ENCODE measurements around the gene STIM2.
A peak's percentile ranks its signal among the peaks of the same experiment; 100 is the strongest.

The STIM2 gene

DNA sequence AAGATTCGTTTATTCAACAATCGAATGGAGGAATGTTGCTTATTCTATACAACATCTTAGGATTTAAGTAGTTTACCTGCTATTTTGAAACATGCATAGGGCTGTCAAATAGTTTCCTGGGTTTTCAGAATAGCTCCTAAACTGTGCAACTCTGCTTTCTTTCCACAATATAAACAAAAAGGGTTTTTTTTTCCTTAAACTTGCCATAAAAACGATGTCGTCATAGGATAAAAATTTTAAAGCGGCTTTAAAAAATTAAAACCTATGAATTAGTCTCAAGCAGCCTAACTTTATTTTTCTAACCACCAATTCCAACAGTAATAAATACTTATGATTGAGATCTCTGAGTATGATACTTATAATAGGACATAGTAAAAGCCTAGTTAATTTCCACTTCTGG, 21.6 kb upstream of the STIM2 start:
- DNase-seq, result no peak

DNA sequence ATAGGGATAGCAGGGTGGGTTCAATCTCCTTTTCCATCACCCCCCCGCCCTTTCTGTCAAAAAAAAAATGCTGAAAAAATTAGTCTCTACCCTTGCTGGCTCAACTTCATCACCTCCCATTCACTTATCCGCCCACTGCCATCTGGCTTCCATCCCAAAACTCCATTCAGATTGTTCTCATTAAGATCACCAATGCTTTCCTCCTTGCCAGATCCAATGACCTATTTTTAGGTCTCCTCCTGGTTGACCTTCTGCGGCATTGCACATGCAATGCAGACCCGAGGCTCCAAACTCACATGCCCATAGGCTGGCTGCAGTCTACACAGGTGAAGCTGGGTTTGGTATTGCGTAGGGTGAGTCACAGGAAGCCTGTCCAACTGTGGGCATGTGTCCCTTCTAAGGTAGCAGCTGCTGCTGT, 21.1 kb upstream of the STIM2 start:
- no peak for DNase-seq

DNA sequence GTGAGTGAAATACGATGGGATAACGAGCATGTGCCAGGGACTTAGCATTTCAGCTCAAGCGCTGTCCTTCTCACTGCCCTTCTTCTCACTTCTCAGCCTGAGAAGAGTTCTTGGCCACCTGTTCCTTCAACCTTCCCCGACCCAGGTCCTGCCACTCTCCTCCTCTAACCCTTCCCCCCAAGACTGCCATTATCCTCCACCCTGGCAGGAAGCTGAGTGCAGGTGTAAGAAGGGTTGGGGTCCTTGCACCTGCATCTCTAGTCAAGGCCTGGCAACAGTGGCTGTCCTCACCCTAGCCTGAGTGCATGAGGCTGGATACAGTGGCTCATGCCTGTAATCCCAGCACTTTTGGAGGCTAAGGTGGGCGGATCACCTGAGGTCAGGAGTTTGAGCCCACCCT, 19.9 kb upstream of the STIM2 start:
- no peak for DNase-seq

DNA sequence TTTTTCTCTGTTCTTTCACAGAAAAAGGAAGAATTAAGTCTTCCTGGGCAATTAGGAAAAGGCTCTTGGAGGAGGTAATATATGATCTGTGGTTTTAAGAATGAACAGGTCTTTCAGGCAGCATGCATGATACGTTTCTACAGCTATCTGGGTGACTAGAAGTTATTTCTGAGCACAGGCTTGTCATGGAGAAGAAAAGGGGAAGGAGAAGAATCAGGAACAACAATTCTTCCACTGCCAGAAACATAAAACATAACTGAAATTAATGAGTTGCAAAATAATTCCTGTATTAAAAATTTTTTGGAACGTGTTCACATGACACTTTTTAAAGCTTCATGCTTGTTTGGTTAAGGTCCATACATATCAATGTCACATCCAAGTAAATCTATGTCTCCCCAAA, 17.7 kb upstream of the STIM2 start:
- no peak for DNase-seq

DNA sequence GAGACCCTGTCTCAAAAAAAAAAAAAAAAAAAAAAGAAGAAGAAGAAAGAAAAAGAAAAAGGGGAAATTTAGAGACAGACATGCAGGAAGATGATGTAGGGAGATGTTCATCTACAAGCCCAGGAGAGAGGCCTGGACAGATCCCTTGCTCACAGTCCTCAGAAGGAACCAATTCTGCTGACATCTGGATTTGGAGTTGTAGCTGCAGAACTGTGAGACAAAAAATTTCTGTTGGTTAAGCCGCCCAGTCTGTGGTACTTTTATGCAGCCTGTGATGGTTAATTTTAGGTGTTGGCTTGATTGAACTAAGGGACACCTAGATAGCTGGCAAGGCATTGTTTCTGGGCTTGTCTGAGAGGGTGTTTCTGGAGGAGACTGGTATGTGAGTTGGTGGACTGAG, 10.1 kb upstream of the STIM2 start:
- no peak for DNase-seq

DNA sequence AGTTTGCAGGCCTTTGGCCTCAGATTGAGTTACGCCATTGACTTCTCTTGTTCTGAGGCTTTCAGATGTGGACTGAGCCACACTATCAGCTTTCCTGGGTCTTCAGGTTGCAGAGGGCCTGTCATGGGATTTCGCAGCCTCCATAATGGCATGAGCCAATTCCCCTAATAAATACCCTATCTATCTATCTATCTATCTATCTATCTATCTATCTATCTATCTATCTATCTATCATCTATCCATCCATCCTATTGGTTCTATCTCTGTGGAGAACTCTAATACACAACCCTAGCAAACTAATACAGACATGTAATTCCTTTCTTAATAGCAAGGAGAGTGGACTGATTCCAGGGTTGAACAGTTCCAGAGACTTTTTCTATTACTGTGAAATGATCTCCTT, 9.5 kb upstream of the STIM2 start:
- DNase-seq, result no peak

DNA sequence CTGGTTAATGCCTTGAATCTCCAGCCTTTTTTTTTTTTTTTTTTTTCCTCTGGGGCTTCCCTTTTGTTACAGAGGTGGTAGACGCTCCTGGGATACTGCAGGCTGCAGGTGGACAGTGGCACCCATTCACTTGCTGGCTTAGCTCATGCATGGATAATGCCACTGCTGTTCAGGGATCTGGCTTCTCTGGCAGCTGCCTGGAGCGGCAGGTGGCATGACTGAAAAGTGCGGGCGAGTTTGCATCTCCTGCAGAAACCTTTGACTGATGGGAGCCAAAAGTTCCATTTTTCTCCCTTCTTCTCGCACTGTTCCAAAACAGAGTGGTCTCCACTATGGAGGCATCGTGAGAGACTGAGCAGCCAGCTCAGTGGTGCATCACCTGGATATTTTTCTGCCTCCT, 5.9 kb upstream of the STIM2 start:
- peak; percentile 63 for DNase-seq

DNA sequence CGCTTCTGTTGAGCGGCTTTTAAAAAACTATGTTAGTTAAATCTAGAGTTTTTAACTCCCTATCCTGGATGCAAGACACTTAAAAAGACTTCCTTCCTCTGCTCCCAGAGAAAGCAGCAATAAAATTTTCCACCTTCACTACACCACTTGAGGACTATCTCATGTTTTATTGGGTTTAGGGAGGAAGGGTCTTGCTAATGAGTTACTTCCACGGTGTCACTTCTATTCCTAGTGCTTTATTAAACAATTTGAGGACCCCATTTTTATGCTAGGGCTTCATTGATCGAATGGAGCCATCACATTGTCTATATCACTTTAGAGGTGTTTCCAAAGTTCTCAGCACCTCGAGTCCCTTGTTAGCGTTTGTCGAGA, 3.7 kb upstream of the STIM2 start:
- no peak for DNase-seq

DNA sequence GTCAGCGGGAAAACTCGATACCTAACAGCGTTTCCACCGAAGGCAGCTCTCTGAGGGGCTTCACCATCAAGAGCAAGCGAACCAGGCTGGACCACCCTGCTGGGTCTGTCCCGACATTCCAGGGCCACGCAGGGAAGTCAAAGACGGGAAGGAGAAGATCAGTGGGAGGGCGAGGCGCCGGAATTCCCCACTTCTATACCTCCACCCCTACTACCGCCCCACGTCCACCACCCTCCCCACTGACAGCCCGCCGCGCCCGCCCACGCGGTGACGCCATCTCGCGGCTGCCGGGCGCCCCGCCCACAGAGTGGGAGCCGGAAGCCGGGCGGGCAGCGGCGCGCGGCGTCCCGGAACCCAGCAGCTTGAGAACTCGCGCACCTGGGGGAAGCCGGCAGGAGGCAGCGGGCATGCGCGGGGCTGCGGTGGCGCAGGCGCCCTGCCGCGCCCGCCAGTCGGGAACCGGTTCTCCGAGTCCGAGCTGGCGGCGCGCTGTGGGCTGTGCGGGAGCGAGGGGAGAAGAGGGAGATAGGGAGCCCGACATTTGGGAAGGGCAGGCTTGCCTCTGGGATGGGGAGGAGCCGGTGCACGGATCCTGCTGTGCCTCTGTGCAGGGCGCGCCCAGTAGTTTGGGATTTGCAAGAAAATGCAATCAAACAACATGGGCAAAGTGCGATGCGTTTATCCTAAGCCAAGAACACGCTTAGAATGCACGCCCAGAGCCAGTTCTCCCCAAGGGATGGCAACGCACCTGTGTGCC, 3.2 kb upstream of the STIM2 start:
- peak; percentile 84 for DNase-seq

DNA sequence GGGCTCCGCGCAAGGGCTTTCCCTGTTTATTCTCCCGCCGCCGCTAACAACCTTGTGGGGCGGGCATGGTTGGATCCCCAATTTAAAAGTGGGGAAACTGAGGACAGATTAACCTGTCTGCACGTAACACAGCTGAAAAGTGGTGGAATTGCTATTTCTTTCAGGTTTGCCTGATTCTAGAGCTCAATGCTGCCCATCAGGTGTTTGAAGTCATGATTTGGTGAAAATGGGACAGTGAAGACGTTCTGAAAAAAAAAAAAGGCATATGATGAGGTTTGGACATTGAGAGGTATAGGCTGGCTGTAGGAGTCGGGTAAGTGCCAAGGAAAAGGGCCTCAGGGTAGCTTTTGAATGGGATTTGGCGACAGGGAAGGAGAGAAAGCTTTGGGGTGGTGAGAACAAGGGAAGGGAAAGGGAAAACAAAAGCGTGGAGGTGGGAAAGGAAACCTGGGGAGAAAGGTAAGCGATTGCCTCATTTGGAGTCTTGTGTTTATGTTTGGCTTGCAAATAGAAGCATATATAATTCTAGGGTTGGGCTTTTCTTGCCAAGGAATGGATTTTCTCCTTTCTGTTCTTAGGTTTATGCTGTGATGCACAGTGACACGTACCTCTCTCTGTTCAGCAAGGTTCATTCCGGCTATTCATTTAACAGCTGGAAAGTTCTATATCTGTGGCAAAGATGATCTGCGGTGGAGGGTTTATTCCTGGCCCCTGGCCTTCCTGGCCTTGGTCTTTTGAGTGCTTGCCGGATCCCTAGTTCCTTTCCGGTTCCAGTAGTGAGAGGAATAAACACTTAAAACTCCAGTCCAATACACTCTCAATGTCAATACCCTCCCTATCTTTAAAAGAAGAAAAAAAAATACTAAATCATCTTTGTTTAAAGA, 2.4 kb upstream of the STIM2 start:
- DNase-seq, result peak; percentile 9

DNA sequence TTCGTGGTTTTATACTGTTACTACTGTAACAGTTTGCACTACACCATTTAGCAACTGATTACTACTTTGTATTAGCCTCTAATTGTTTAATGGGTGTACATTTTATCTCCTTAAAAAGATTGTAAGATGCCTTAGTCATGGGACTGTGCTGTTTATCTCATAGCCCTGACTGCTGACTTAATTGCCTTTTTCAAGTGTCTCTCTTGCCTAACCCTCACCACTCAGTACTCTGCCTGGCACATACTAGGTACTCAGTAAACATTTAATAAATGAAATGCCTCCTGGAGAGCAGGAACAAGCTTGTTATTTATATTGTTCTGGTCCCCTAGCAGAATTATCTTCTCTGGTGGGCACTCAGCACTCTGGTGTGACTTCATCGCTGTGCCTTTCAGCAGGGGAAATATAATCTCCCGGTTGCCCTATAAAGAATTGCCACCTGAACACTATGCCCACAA, 1.7 kb upstream of the STIM2 start:
- DNase-seq, result peak; percentile 1

DNA sequence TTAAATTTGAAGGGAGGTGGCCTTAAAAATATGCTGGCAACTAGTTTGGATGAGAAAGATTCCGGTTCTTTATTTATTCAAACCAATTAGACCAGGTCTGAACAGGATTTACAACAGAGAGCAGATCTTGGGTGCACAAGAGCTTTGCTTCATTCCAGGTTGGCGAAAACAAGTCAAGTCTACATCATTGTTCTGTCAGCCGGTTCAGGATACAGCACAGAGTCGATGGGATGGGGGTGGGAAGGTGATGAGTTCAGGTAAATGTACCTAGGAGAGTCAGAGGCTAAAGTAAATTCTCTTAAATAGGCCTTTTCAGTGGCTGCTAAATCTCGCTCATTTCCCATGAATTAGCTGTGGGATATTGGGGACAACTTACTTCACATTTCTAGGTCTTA, 882 bp upstream of the STIM2 start:
- no peak for DNase-seq

DNA sequence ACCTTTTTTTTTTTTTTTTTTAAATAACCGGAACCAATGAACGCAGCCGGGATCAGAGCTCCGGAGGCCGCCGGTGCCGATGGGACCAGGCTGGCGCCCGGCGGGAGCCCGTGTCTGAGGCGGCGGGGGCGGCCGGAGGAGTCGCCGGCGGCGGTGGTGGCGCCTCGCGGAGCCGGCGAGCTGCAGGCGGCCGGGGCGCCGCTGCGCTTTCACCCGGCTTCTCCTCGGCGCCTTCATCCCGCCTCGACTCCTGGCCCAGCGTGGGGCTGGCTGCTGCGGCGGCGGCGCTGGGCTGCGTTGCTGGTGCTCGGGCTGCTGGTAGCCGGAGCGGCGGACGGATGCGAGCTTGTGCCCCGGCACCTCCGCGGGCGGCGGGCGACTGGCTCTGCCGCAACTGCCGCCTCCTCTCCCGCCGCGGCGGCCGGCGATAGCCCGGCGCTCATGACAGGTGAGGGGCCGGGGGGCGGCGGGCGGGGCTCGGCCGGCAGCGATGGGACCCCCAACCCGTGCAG, 337 bp downstream of the STIM2 start:
- peak; percentile 16 for DNase-seq

DNA sequence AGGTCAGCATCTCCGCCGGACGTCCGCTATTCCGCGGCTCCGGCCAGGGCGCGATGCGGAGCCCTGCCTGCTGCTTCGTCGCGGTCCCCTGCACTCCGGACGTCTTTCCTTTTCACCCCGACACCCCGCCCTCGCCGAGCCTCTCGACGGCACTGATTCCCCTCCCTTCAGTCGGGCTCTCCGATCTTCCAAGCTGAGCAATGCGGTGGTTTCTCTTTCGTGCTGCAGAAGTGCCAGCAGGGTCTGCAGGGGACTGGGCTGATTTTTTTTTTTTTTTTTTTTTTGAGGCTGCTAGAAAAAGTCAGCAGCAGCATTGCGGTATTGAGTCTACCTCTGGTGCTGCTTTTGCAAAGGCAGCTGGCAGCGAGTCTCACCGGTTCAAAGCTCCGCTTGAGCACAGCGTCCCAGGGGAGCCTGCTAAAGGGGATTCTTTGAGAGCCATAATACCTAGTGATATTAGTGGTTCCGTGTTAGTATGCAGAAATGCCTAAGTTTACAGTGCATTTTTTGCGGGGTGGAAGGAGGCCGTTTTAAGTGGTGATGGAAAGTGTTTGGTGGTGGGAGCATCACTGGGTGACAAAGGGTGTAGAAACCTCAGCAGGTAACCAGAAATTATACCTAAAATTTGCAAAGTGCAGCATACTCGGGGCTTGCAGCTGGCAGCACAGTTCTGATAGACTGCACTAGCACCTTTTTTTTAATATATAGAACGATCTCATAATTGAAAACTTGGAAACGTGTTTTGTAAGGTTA, 969 bp downstream of the STIM2 start:
- peak; percentile 40 for DNase-seq

DNA sequence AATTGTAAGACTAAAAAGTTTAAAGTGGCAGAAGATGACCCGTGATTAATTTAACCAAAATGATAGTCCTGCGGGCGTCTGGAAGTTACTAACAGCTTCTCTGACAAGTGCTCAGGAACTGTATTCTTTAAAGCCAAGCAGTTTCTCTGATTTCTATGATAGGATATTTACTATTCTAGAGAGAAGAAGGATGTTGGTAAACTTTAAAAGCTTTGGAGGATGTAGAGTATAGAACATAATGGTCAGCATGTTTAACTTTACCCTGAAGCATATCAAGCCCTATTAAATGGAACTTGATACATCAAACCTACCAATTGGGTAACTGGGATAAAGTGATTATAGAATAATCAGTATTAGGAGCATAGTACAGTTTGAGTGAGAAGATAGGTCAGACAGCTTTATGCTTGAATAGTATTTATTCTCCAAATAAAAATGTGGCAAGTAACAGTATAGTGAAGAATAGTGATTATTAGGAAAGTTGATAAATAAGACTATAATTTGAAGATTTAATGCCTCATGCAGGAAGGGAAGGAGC, 1.8 kb downstream of the STIM2 start:
- DNase-seq, result no peak

DNA sequence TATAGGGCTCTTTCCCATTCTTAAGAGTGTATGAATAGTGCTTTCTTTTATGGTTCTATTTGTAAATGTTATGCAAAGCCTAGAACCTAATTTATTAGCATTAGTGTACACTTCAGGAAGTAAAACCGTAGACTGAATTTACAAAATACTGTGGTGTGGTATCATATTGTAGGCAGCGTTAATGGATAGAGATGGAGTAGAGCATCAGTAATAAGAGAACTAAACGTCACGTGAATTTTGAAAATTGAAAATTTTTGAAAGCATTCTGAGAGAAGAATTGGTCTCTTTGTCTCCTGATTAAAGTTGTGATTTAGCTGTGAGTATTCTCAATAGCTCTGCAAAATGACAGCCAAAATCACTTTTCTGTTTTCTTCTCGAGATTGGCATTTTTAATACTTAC, 2.9 kb downstream of the STIM2 start:
- DNase-seq, result no peak

DNA sequence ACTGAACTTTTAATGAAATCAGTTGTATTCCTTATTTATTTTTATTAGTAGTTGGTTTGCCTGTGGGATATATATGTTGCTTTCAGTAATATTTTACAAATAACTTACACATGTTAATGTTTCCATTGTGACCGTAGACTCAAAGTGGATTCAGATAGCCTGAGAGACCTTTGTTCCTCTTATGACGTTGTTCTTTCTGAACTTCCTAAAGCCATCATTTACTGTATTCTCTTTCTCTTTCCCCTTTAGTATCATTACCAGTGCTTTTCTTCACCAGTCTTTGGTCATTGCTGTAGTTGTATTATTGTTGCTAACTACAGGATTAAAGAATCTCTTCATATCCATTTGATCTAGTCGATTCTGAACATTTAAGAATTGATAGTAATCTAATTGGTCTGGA, 4.3 kb downstream of the STIM2 start:
- DNase-seq, result no peak

DNA sequence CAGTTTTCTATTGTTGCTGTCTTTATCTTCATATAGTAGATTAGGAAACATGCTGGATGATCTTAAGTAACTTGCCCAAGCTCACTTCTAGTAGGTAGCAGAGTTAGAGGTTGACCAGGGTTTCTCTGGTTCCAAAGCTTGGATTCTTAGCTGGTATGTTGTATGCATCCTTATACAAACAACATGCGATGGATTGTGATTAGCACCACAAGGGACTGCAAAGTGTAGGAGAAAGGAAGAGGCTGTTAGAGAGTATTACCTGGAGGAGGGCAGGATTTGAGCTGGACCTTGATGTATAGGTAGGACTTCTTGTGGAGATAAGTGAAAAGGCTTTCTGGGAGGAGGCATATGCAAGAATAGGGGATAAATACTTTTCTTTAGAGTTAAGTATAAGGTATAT, 5.6 kb downstream of the STIM2 start:
- DNase-seq, result no peak

DNA sequence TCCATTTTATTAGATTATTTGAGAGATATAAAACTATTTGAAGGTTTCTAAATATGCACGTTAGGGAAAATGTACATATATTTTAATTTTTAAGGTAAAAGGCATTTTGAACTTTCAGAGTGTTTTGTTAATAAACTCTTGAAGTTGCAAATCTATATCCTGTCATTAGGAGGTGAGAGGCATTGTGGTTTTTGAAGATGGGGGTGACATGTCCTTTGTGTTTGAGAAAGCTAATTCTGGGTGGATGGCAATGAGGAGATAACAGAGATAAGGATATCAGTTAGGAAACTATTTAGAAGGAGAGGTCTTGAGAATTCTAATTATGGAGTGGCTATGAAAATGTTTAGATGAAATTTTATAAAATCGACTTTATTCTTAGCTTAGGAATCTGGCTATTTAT, 6.1 kb downstream of the STIM2 start:
- no peak for DNase-seq

DNA sequence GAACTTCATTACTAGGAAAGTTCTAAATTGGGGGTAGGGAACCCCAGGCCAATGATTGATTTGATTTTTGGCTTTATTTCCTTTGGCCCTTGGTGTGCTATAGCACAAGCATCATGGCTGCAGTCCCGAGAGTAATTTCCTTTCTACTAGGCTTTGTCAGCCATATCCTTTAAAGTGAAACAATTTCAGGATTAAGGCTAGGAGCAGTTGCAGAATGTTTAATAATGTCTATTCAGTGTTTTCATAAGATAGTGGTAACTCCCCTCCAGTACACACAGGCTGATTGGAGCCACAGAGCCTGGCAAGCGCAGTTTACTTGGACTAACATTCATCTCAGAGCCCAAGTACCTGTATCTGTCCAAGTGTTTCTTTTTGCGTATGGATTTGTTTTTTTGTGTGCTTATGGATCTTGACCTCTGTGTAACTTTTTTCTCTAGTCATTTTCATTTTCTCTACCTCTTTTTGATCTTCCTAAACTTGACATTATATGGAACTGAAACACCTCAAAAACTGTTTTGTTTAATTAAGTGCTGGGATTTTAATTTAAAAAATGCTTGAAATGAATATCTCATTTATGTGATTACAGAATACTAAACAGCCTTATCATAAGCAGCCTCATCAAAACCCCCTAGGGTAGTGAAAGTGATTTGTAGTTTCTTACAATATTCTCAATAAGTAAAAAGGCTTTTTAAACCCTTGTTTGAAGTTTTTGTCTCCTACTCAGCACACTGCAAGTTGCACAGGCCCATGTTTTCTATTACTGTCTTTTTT, 7.5 kb downstream of the STIM2 start:
- no peak for DNase-seq

DNA sequence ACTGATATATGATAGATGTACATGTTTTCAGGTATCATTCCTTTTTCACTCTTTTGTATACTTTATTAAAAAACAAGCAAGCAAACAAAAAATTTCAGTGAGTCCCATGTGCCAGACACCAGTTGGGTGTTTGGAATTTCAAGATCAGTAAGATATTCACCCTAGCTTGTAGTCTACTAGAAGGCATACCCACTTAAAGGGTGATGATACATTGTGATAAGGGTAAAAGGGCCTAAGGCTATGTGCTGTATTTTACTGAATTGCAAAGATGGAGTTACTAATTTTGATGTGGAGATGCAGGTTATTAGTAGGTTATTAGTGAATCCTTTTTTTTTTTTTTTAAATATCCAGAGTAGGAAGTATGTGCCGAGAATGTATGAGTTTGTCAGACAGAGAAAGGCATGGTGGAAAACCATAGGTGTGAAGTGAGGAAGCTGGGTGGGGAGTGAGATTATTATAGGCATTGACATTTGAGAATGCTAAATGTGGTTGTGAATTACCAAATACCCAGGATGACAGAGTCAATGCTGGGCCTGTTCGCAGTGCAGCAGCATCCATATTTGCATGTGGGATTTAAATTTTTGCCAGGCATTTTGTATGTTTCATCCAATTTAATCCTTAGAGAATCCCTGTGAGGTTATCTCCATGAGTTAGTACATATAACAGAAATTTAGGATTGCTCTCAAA, 10.1 kb downstream of the STIM2 start:
- DNase-seq, result no peak

DNA sequence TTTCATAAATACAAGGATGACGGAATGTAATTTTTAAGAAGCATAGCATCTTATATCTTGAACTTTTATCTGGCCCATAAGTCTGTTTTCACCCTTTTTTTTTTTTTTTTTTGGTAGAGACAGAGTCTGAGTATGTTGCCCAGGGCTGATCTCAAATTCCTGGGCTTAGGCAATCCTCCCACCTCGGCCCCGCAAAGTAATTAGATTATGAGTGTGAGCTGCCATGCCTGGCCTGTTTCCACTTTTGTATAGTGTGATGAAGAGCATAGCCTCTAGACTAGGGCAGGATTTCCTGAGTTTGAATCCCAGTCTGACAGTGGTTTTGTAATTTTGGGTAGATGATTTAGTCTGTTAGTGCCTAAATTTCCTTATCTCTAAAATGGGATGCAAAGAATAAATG, 11.0 kb downstream of the STIM2 start:
- no peak for DNase-seq
